ENCODE data around the gene SNRNP40.

SNRNP40 gene

GRCh38 chr1:31231802-31232201, 64.8 kb downstream of the SNRNP40 start:
- DNase-seq (ENCODE audit: low spot score) = no peak

- DNase-seq (ENCODE audit: low spot score) = no peak
Measured at GRCh38 chr1:31230378-31230777, 66.2 kb downstream of the SNRNP40 start.

- DNase-seq (ENCODE audit: low spot score) = no peak
Measured at GRCh38 chr1:31228986-31229385, 67.6 kb downstream of the SNRNP40 start.

GRCh38 chr1:31227891-31228568, 68.6 kb downstream of the SNRNP40 start:
- DNase-seq (ENCODE audit: low spot score) = no peak

- no peak for DNase-seq (ENCODE audit: low spot score)
Measured at GRCh38 chr1:31224068-31224467, 72.5 kb downstream of the SNRNP40 start.

GRCh38 chr1:31222176-31222575, 74.4 kb downstream of the SNRNP40 start:
- DNase-seq (ENCODE audit: low spot score) = no peak

- DNase-seq (ENCODE audit: low spot score) = no peak
Measured at GRCh38 chr1:31221072-31221471, 75.5 kb downstream of the SNRNP40 start.

- DNase-seq (ENCODE audit: low spot score) = no peak
Measured at GRCh38 chr1:31219489-31219888, 77.1 kb downstream of the SNRNP40 start.

- DNase-seq (ENCODE audit: low spot score) = no peak
Measured at GRCh38 chr1:31218705-31219104, 77.9 kb downstream of the SNRNP40 start.

GRCh38 chr1:31216016-31216415, 80.6 kb downstream of the SNRNP40 start:
- DNase-seq (ENCODE audit: low spot score) = no peak

GRCh38 chr1:31215065-31215570, 81.5 kb downstream of the SNRNP40 start:
- no peak for DNase-seq (ENCODE audit: low spot score)

GRCh38 chr1:31214316-31215064, 82.1 kb downstream of the SNRNP40 start:
- DNase-seq (ENCODE audit: low spot score) = no peak
